HEK293T (cell line): ENCODE measurements around the gene IRF8.

Experiments used
- CTCF ChIA-PET: fragments of 350-600 bp; formaldehyde crosslinking; extraction: SDS; loops from one replicate; lab custom pipeline; 2021; ENCODE audit warnings: antibody characterized with exemption, inconsistent platforms; lab: Yijun Ruan, JAX
- POLR2A ChIA-PET: fragments of 350-600 bp; formaldehyde crosslinking; extraction: SDS; loops from one replicate; lab custom pipeline; 2020; ENCODE audit warnings: antibody characterized with exemption, inconsistent platforms; lab: Yijun Ruan, JAX
- DNase-seq: peaks from one replicate; pipeline ENCODE4 v3.0.0; 2012; ENCODE audit warnings: mixed read lengths; ENCODE audit errors: extremely low spot score
- ARNT ChIP-seq: fragments of 450-650 bp; IDR thresholded peaks from 2 replicates; pipeline ENCODE4 v1.6.1; 2017; ENCODE audit warnings: mild to moderate bottlenecking
- BHLHE40 ChIP-seq: fragments of 450-650 bp; IDR thresholded peaks from 2 replicates; pipeline ENCODE4 v1.6.1; 2016; ENCODE audit warnings: mild to moderate bottlenecking, moderate library complexity, borderline replicate concordance
- CTBP1 ChIP-seq: fragments of 450-650 bp; IDR thresholded peaks from 2 replicates; pipeline ENCODE4 v1.6.1; 2016; ENCODE audit warnings: borderline replicate concordance
- ELF4 ChIP-seq: fragments of 450-650 bp; IDR thresholded peaks from 2 replicates; pipeline ENCODE4 v1.6.1; 2017; ENCODE audit warnings: antibody characterized with exemption
- FOXA1 ChIP-seq: fragments of 450-650 bp; IDR thresholded peaks from 2 replicates; pipeline ENCODE4 v1.6.1; 2016; ENCODE audit warnings: mild to moderate bottlenecking
- FOXK2 ChIP-seq: fragments of 450-650 bp; IDR thresholded peaks from 2 replicates; pipeline ENCODE4 v1.6.1; 2016; ENCODE audit warnings: mild to moderate bottlenecking
- FOXM1 ChIP-seq: fragments of 450-650 bp; IDR thresholded peaks from 2 replicates; pipeline ENCODE4 v1.6.1; 2017; ENCODE audit warnings: mild to moderate bottlenecking, borderline replicate concordance
- HDGF ChIP-seq: fragments of 450-650 bp; IDR thresholded peaks from 2 replicates; pipeline ENCODE4 v1.6.1; 2017; ENCODE audit warnings: antibody characterized with exemption, borderline replicate concordance
- L3MBTL2 ChIP-seq: fragments of 450-650 bp; conservative IDR thresholded peaks from 2 replicates; pipeline ENCODE4 v1.6.1; 2016; ENCODE audit warnings: mild to moderate bottlenecking
- LEF1 ChIP-seq: fragments of 450-650 bp; IDR thresholded peaks from 2 replicates; pipeline ENCODE4 v1.6.1; 2017; ENCODE audit warnings: mild to moderate bottlenecking, borderline replicate concordance
- NFRKB ChIP-seq: fragments of 450-650 bp; IDR thresholded peaks from 2 replicates; pipeline ENCODE4 v1.6.1; 2016; ENCODE audit warnings: mild to moderate bottlenecking, moderate library complexity
- PKNOX1 ChIP-seq: fragments of 450-650 bp; IDR thresholded peaks from 2 replicates; pipeline ENCODE4 v1.6.1; 2016
- SP1 ChIP-seq: fragments of 450-650 bp; IDR thresholded peaks from 2 replicates; pipeline ENCODE4 v1.6.1; 2017
- SUZ12 ChIP-seq: fragments of 450-650 bp; IDR thresholded peaks from 2 replicates; pipeline ENCODE4 v1.6.1; 2016; ENCODE audit warnings: mild to moderate bottlenecking
- TARDBP ChIP-seq: fragments of 450-650 bp; IDR thresholded peaks from 2 replicates; pipeline ENCODE4 v1.6.1; 2016
- ZNF384 ChIP-seq: fragments of 450-650 bp; IDR thresholded peaks from 2 replicates; pipeline ENCODE4 v1.6.1; 2016

Gene IRF8

DNA sequence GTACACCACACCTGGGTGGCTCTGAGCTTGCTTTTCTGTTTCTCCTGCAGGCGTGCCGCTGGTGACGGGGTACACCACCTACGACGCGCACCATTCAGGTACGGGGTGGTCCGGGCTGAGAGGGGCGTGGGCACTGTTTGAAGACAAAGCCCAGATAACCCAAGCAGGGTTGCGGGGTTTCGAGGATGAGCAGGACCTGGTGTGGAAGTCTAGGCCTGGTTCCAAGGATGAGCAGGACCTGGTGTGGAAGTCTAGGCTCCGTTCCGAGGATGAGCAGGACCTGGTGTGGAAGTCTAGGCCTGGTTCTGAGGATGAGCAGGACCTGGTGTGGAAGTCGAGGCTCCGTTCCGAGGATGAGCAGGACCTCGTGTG is 15.4 kb downstream of the IRF8 start:
- CTCF ChIA-PET, result no interaction called here
- TF ChIP-seq BHLHE40 (no peak), FOXK2 (no peak), TARDBP (no peak), SUZ12 (no peak), ELF4 (no peak), L3MBTL2 (no peak), FOXA1 (no peak), HDGF (no peak), SP1 (no peak), NFRKB (no peak), FOXM1 (no peak), ZNF384 (no peak), PKNOX1 (no peak), ARNT (no peak), CTBP1 (no peak), LEF1 (no peak)
- no peak for DNase-seq
- POLR2A ChIA-PET, result interaction anchor here (2.2 kb wide), 1 partner anchor 16 kb away, joined by 8 read pairs; the partner anchor contains the start of gene IRF8

- TF ChIP-seq LEF1 (no peak), PKNOX1 (no peak), BHLHE40 (no peak), SUZ12 (no peak), ELF4 (no peak), FOXK2 (no peak), ZNF384 (no peak), HDGF (no peak), FOXM1 (no peak), SP1 (no peak), FOXA1 (no peak), NFRKB (no peak), ARNT (no peak), TARDBP (no peak), L3MBTL2 (no peak), CTBP1 (no peak)
- ChIA-PET POLR2A (no interaction called here), CTCF (no interaction called here)
- DNase-seq, result no peak
Measured at GRCh38 chr16:85915125-85915845, 16.3 kb downstream of the IRF8 start.

DNA sequence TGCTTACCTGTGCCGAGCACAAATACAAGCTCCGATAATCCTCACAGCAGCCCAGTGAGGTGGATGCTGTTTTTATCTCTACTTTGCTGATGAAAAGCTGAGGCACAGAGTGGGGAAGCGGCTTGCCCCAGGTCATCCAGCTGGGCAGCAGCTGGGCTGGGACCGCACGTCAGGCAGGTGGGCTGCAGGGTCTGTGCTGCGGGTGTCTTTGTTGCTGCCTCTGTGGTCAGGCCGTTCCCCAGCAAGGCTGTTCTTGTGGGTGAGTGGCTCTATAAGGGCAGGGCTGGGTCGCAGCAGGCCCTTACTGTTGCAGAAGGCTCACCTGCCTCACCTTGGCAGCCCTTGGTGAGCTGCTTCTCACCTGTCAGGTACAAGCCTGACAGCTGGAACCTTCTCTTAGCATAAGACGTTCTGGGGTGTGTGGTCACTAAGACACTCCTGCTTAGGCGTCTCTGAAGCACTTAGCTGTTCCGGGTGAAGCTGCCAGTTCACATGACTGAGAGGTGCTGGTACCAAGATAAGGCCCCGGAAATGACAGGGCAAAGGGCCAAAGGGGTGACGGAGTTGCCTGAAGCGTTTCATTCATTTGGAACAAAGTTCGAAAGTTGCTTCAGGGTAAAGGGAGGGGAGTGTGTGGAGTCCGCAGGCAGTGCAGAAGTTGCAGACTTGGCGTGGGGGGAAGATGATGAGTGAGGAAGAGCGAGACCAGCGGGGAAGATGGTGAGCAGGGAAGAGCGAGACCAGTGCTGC is 17.4 kb downstream of the IRF8 start:
- CTCF ChIA-PET, result interaction anchor here (0.6 kb wide), 1 partner anchor 204 kb away, joined by 3 read pairs; no protein-coding TSS in a partner anchor
- no peak for TF ChIP-seq ZNF384
- DNase-seq, result no peak
- POLR2A ChIA-PET, result no interaction called here

- no peak for DNase-seq
- ChIA-PET POLR2A (no interaction called here), CTCF (interaction anchor here (0.6 kb wide), 1 partner anchor 203 kb away, joined by 3 read pairs; no protein-coding TSS in a partner anchor)
- TF ChIP-seq HDGF (no peak), ZNF384 (no peak), L3MBTL2 (no peak), FOXM1 (no peak), LEF1 (no peak), NFRKB (no peak), SP1 (no peak), ELF4 (no peak), BHLHE40 (no peak), FOXK2 (no peak), FOXA1 (no peak), CTBP1 (no peak), PKNOX1 (no peak), SUZ12 (no peak), ARNT (no peak), TARDBP (no peak)
Measured at GRCh38 chr16:85917012-85917411, 18.1 kb downstream of the IRF8 start.

GRCh38 chr16:85917959-85918358 is 19.0 kb downstream of the IRF8 start:
- ChIA-PET POLR2A (no interaction called here), CTCF (no interaction called here)
- no peak for DNase-seq
- TF ChIP-seq L3MBTL2 (no peak), FOXM1 (no peak), BHLHE40 (no peak), HDGF (no peak)

- ChIA-PET POLR2A (no interaction called here), CTCF (no interaction called here)
- TF ChIP-seq PKNOX1, result no peak
- no peak for TF ChIP-seq CTBP1
- no peak for DNase-seq
Measured at GRCh38 chr16:85918436-85918835, 19.5 kb downstream of the IRF8 start.
